Activated CD8-positive, alpha-beta T cell treated with anti-CD3 and anti-CD28 coated beads for 36 hours (primary cell): ENCODE results near the gene LITAFD. TPM values are rescaled to one million over a fixed set of nuclear protein-coding genes. Genes with fewer than 3 reads are reported as not detected.

ENCODE experiments used
- ATAC-seq: fragments of 200-7000 bp; cut with Tn5 transposase; one replicate; pipeline ENCODE4 v1.10.0; 2021; ENCODE audit warnings: mild to moderate bottlenecking, moderate library complexity
- CTCF ChIA-PET: fragments of 350-600 bp; sonication (Branson Sonifier 250); formaldehyde crosslinking; loops from one replicate; lab custom pipeline; 2021; ENCODE audit warnings: antibody characterized with exemption; lab: Charles Lee
- POLR2A ChIA-PET: fragments of 350-600 bp; sonication (Branson Sonifier 250); formaldehyde crosslinking; loops from one replicate; lab custom pipeline; 2021; ENCODE audit warnings: antibody characterized with exemption; lab: Charles Lee
- DNase-seq: peaks from one replicate; pipeline ENCODE4 v3.0.0-alpha.2; 2020
- H3K27ac Mint-ChIP-seq: one replicate; pipeline ENCODE4 v1.8.0; 2021; ENCODE audit warnings: mild to moderate bottlenecking, mixed read lengths
- H3K27me3 Mint-ChIP-seq: one replicate; pipeline ENCODE4 v1.8.0; 2021; ENCODE audit warnings: mixed read lengths
- H3K36me3 Mint-ChIP-seq: one replicate; pipeline ENCODE4 v1.8.0; 2021; ENCODE audit warnings: low read depth, mixed read lengths
- H3K4me1 Mint-ChIP-seq: one replicate; pipeline ENCODE4 v1.8.0; 2021; ENCODE audit warnings: low read depth, mixed read lengths
- H3K4me3 Mint-ChIP-seq: one replicate; pipeline ENCODE4 v1.8.0; 2021; ENCODE audit warnings: mild to moderate bottlenecking, moderate library complexity, mixed read lengths
- H3K9me3 Mint-ChIP-seq: one replicate; pipeline ENCODE4 v1.8.0; 2021; ENCODE audit warnings: mixed read lengths
- CTCF ChIP-seq: fragments of 200-600 bp; IDR thresholded peaks from one replicate; pipeline ENCODE4 v1.8.0; 2022; ENCODE audit warnings: antibody characterized with exemption, mild to moderate bottlenecking
- intact Hi-C: fragments of 100-400 bp; cut with micrococcal nuclease; formaldehyde crosslinking; loops from one replicate; pipeline ENCODE4 v1.10.0; 2022
- total RNA-seq, 2 experiments: library from RNA; stranded (reverse); gene quantifications; one replicate each; pipeline ENCODE4 v1.2.3, GENCODE V29; 2021

Gene LITAFD
- total RNA-seq, 2 experiments from 2014 or later: not detected

GRCh38 chr16:8923199-8923598, 41.0 kb downstream of the LITAFD start:
- Mint-ChIP-seq H3K27ac (no peak overlapping the region), H3K4me1 (peaks cover 73% of the 10 kb centered on the region), H3K4me3 (no peak overlapping the region), H3K36me3 (peaks cover 68% of the 10 kb centered on the region), H3K27me3 (no peaks in the 10 kb centered on the region), H3K9me3 (no peaks in the 10 kb centered on the region)
- no peak for TF ChIP-seq CTCF
- DNase-seq (no peak), ATAC-seq (no peak)
- intact Hi-C loops: no loop called here
- ChIA-PET POLR2A (interaction anchor here (0.7 kb wide), 1 partner anchor 103 kb away, joined by 3 read pairs; no protein-coding TSS in a partner anchor), CTCF (interaction anchor here (0.9 to 3.2 kb wide), 5 partner anchors 13 to 85 kb away, joined by 3 to 21 read pairs (median 6); no protein-coding TSS in a partner anchor)

GRCh38 chr16:8924214-8924613, 42.1 kb downstream of the LITAFD start:
- Mint-ChIP-seq H3K4me1 (peaks cover 77% of the 10 kb centered on the region), H3K36me3 (peaks cover 69% of the 10 kb centered on the region)

GRCh38 chr16:8925455-8925854, 43.3 kb downstream of the LITAFD start:
- intact Hi-C loops: no loop called here
- no peaks in the 10 kb centered on the region for H3K9me3 Mint-ChIP-seq
- ChIA-PET CTCF (interaction anchor here (0.9 to 3.2 kb wide), 3 partner anchors 9 to 209 kb away, joined by 4 to 20 read pairs (median 4); no protein-coding TSS in a partner anchor), POLR2A (no interaction called here)
- H3K36me3 Mint-ChIP-seq: peaks cover 68% of the 10 kb centered on the region
- peaks cover 74% of the 10 kb centered on the region for H3K4me1 Mint-ChIP-seq
- ATAC-seq: no peak
- H3K27ac Mint-ChIP-seq: no peak overlapping the region
- H3K27me3 Mint-ChIP-seq: no peaks in the 10 kb centered on the region
- DNase-seq: no peak
- no peak overlapping the region for H3K4me3 Mint-ChIP-seq
- no peak for TF ChIP-seq CTCF

More at GRCh38 chr16:8924214-8924613, 42.1 kb downstream of the LITAFD start:
- H3K27me3 Mint-ChIP-seq: no peaks in the 10 kb centered on the region
- POLR2A ChIA-PET: no interaction called here
- no peak overlapping the region for H3K4me3 Mint-ChIP-seq
- H3K9me3 Mint-ChIP-seq: no peaks in the 10 kb centered on the region
- ATAC-seq: no peak
- DNase-seq: no peak
- intact Hi-C loops: no loop called here
- peak overlapping the region; percentile 53 for H3K27ac Mint-ChIP-seq
- CTCF ChIA-PET: interaction anchor here (0.6 to 3.2 kb wide), 3 partner anchors 13 to 210 kb away, joined by 3 to 20 read pairs (median 4); no protein-coding TSS in a partner anchor
- TF ChIP-seq CTCF: no peak

GRCh38 chr16:8926827-8927226, 44.7 kb downstream of the LITAFD start:
- Mint-ChIP-seq H3K27me3 (no peaks in the 10 kb centered on the region), H3K4me3 (no peak overlapping the region), H3K9me3 (no peaks in the 10 kb centered on the region), H3K36me3 (peaks cover 55% of the 10 kb centered on the region), H3K27ac (no peak overlapping the region), H3K4me1 (peaks cover 65% of the 10 kb centered on the region)
- no peak for TF ChIP-seq CTCF
- ChIA-PET CTCF (no interaction called here), POLR2A (interaction anchor here (0.6 kb wide), 1 partner anchor 47 kb away, joined by 3 read pairs; no protein-coding TSS in a partner anchor)
- DNase-seq (no peak), ATAC-seq (no peak)
- intact Hi-C loops: no loop called here

- CTCF ChIA-PET: interaction anchor here (0.8 to 1.6 kb wide), 2 partner anchors 8 to 207 kb away, joined by 3 to 8 read pairs; no protein-coding TSS in a partner anchor
- Mint-ChIP-seq H3K27ac (peak overlapping the region; percentile 34), H3K4me3 (no peak overlapping the region), H3K9me3 (no peaks in the 10 kb centered on the region), H3K36me3 (peaks cover 45% of the 10 kb centered on the region), H3K27me3 (no peaks in the 10 kb centered on the region), H3K4me1 (peaks cover 65% of the 10 kb centered on the region)
- ATAC-seq: peak; percentile 86
- intact Hi-C loops: no loop called here
- DNase-seq: peak; percentile 68
- no peak for TF ChIP-seq CTCF
- POLR2A ChIA-PET: interaction anchor here (0.6 to 1.9 kb wide), 5 partner anchors 9 to 209 kb away, joined by 3 to 8 read pairs (median 3); no protein-coding TSS in a partner anchor
Observed at GRCh38 chr16:8928467-8928957, 46.4 kb downstream of the LITAFD start.
